Heart right ventricle (tissue), 16 donors: ENCODE measurements around the gene SEMA3C. TPM values are rescaled to one million over a fixed set of nuclear protein-coding genes. Genes with fewer than 3 reads are reported as not detected.
A peak's percentile ranks its signal among the peaks of the same experiment; 100 is the strongest.

Experiments used
- ATAC-seq, 8 donors: fragments of 200-7000 bp; cut with Tn5 transposase; one replicate each; pipeline ENCODE4 v1.9.1; 2020; ENCODE audit warnings: mild to moderate bottlenecking in 8 of 8, moderate library complexity in 8 of 8, moderate number of reproducible peaks in 1 of 8
- DNase-seq, 2 donors: peaks; one replicate each; pipeline ENCODE4 v3.0.0-alpha.2; 2020
- H3K27ac ChIP-seq, 10 donors: fragments of 200-600 bp; sonication (generic) in 2 of 10; one replicate each; pipeline versions ENCODE4 v1.5.0 to v1.8.0; 2020 to 2022; ENCODE audit warnings: mild to moderate bottlenecking in 3 of 10
- H3K27me3 ChIP-seq, 7 donors: fragments of 200-600 bp; one replicate each; pipeline ENCODE4 v1.8.0; 2021 to 2022; ENCODE audit warnings: mild to moderate bottlenecking in 2 of 7
- H3K36me3 ChIP-seq, 9 donors: fragments of 200-600 bp; sonication (generic) in 1 of 9; one replicate each; pipeline versions ENCODE4 v1.5.0 to v1.8.0; 2020 to 2022; ENCODE audit warnings: mild to moderate bottlenecking in 2 of 9
- H3K4me1 ChIP-seq, 9 donors: fragments of 200-600 bp; sonication (generic) in 1 of 9; one replicate each; pipeline versions ENCODE4 v1.5.0 to v1.8.0; 2020 to 2022; ENCODE audit warnings: mild to moderate bottlenecking in 4 of 9
- H3K4me3 ChIP-seq, 10 donors: fragments of 200-600 bp; sonication (generic) in 2 of 10; one replicate each; pipeline versions ENCODE4 v1.5.0 to v1.8.0; 2020 to 2022; ENCODE audit warnings: mild to moderate bottlenecking in 7 of 10, moderate library complexity in 2 of 10
- H3K9me3 ChIP-seq, 11 donors: fragments of 200-600 bp in 10 of 11; sonication (generic) in 2 of 11; one replicate each; pipeline versions ENCODE4 v1.5.0 to v1.8.0; 2013 to 2022; ENCODE audit warnings: mild to moderate bottlenecking in 2 of 11, control low read depth in 1 of 11, moderate library complexity in 1 of 11
- CTCF ChIP-seq, 9 donors: fragments of 200-600 bp; sonication (generic) in 2 of 9; IDR thresholded peaks; one replicate each; pipeline versions ENCODE4 v1.5.0 to v1.8.0; 2021 to 2022; ENCODE audit warnings: antibody characterized with exemption in 9 of 9, mild to moderate bottlenecking in 5 of 9, moderate library complexity in 1 of 9
- WGBS, 2 donors: extraction: QIAGEN DNeasy Blood & Tissue Kit; methylation state at CpG; one replicate each; pipeline ENCODE4 v1.1.7; 2013; ENCODE audit warnings: inconsistent platforms in 1 of 2; 5-methylcytosine and 5-hydroxymethylcytosine counted together
- intact Hi-C, 10 donors: fragments of 100-400 bp; cut with DNase I; formaldehyde crosslinking; loops; one replicate each; pipeline versions ENCODE4 v1.11.1 to v1.14.2; 2022
- polyA plus RNA-seq, 2 donors: library from polyadenylated mRNA; stranded (reverse); fragments of 200-250 nt; gene quantifications; one replicate each; pipeline ENCODE4 v1.2.3, GENCODE V29; 2013
- total RNA-seq, 10 donors: library from RNA; stranded (reverse); fragmentation: NEBNext Ultra II Directional in 3 of 10; extraction: Animal tissue kit (Norgen Biotek cat#: 25700) in 3 of 10; gene quantifications; one replicate each; pipeline versions ENCODE4 v1.2.1 to v1.2.4, GENCODE V29; 2021 to 2023
- donor health status: Arrhythmogenic right ventricular cardiomyopathy.
- donor health status: ischemic (EF 13 %, LVEDD 7.1; RV severe dilation, severe dysfunction).
- donor health status: healthy with polysubstance abuse.
- donor health status: DM: no; HTN: yes; CAD: no.
- donor health status: DM: no; HTN: no; CAD: no.
- donor health status: ischemic (EF 25% LVEDD 6.9; RV normal size, moderate dysfunction).
- donor health status: ischemic (EF 25% LVEDD 5.7; RV mildly dilated, moderate dysfunction).
- donor health status: healthy.
- donor health status: DM: yes; HTN: yes; CAD: no.
- donor health status: Ischemic cardiomyopathy.
- donor health status: ischemic (EF 35%, LVEDD 5.7; RV mildly dilated, moderate dysfunction).
- donor health status: nonischemic (EF 11% LVEDD 7.7; RV severe dilation, severe dysfunction).
- donor health status: DM: yes; HTN: yes; CAD: no.
- donor health status: PGD.
- donor health status: ischemic (EF 29% LVEDD 5.4; RV normal size, mild dysfunction).
- donor health status: nonischemic (EF 23%, LVEDD 6.1; RV moderate dilation, normal function).

SEMA3C gene
- total and polyA plus RNA-seq, 12 donors: 14.5 to 83.2 (median 57.3) TPM

- no peaks in the 10 kb centered on the region for H3K27me3 ChIP-seq
- H3K36me3 ChIP-seq: no peaks in the 10 kb centered on the region
- ATAC-seq (no peak), DNase-seq (no peak)
- H3K27ac ChIP-seq: no peak overlapping the region
- no peak overlapping the region for H3K4me3 ChIP-seq
- no peaks in the 10 kb centered on the region for H3K9me3 ChIP-seq
- TF ChIP-seq CTCF (IDR thresholded peaks at IDR 0.05): no peak
- intact Hi-C loops: no loop called here
- H3K4me1 ChIP-seq: no peaks in the 10 kb centered on the region
- WGBS, 2 donors: 69 to 92% methylated on average over 1 of the region's 1 CpG
These were observed 103.1 kb downstream of the SEMA3C start for GRCh38 chr7:80815733-80816132.

GRCh38 chr7:80809545-80809944, 109.3 kb downstream of the SEMA3C start:
- ATAC-seq: no peak
- H3K36me3 ChIP-seq: no peaks in the 10 kb centered on the region
- no peaks in the 10 kb centered on the region for H3K27me3 ChIP-seq
- TF ChIP-seq CTCF (IDR thresholded peaks at IDR 0.05): no peak
- intact Hi-C loops: no loop called here
- H3K4me1 ChIP-seq: peaks cover 0 to 10% (median 3%) of the 10 kb centered on the region in 9 donors
- no peak overlapping the region for H3K27ac ChIP-seq
- DNase-seq: no peak
- WGBS, 2 donors: 82 to 84% methylated on average over 1 of the region's 1 CpG
- H3K9me3 ChIP-seq: peaks cover 0 to 4% (median 0%) of the 10 kb centered on the region in 11 donors
- H3K4me3 ChIP-seq: no peak overlapping the region

- ATAC-seq (no peak), DNase-seq (no peak)
These were observed 111.5 kb downstream of the SEMA3C start for GRCh38 chr7:80807166-80807900.

GRCh38 chr7:80806663-80807062, 112.2 kb downstream of the SEMA3C start:
- 64 to 71% methylated on average over 6 of the region's 6 CpGs for WGBS, 2 donors
- TF ChIP-seq CTCF (IDR thresholded peaks at IDR 0.05): no peak
- H3K4me1 ChIP-seq: peaks cover 0 to 10% (median 3%) of the 10 kb centered on the region in 9 donors
- H3K36me3 ChIP-seq: peaks cover 0 to 12% (median 0%) of the 10 kb centered on the region in 9 donors
- ATAC-seq (peak in 2 of 8 donors; percentile 27 to 56), DNase-seq (no peak)
- intact Hi-C loops: no loop called here
- H3K4me3 ChIP-seq: no peak overlapping the region
- peaks cover 0 to 4% (median 0%) of the 10 kb centered on the region in 11 donors for H3K9me3 ChIP-seq
- no peaks in the 10 kb centered on the region for H3K27me3 ChIP-seq
- H3K27ac ChIP-seq: no peak overlapping the region

More at GRCh38 chr7:80807166-80807900, 111.5 kb downstream of the SEMA3C start:
- Histone ChIP-seq H3K27me3 (no peaks in the 10 kb centered on the region), H3K27ac (no peak overlapping the region), H3K4me3 (no peak overlapping the region), H3K4me1 (peaks cover 0 to 10% (median 3%) of the 10 kb centered on the region in 9 donors), H3K36me3 (peaks cover 0 to 12% (median 0%) of the 10 kb centered on the region in 9 donors), H3K9me3 (peaks cover 0 to 4% (median 0%) of the 10 kb centered on the region in 11 donors)
- TF ChIP-seq CTCF (IDR thresholded peaks at IDR 0.05): no peak
- intact Hi-C loops: no loop called here
- 53 to 54% methylated on average over 3 of the region's 3 CpGs for WGBS, 2 donors
